ENCODE data around the gene ZFP28.

The ZFP28 gene

DNA sequence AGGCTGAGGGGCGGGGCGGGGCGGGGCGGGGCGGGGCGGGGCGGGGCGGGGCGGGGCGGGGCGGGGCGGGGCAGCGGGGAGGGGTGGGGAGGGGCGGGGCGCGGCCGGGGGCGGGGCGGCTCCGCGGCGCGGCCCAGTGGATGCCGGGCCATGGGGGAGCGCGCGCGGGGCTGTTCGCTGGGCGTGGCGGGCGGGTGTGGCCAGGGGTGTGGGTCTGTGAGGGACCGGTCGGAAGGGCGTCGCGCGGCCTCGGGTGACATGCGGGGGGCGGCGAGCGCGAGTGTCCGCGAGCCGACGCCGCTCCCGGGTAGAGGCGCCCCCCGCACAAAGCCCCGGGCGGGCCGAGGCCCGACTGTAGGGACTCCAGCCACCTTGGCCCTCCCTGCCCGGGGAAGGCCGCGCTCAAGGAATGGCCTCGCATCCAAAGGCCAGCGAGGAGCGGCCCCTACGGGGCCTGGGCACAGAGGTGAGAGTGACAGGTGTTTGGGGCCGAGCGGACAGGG is at the start of gene ZFP28:
Gene ZFP28, plus strand, starts transcription at position 188 of the 503 bp plus-strand sequence. Its CDS starts 71 bp downstream, at position 259.
- peak; percentile 70 to 80 for DNase-seq

DNA sequence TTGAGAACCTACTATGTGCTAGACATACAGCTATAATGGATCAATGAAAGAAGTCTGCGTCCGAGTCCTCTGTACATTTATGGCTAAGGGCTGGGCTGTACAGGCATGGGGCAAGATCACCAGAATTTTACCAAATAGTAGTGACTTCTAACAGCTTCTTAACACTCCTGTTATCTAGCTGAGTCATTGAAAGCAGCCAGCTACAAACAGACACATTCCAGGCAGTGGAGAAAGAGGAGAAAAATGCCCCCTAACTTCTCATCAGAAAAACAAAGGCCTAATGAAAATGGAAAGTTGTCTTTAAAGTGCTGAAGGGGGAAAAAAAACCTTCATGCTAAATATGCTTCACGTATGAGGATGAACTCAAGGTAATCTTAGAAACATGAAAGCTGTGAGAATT is 47.3 kb upstream of the ZFP28 start:
- DNase-seq: no peak

DNA sequence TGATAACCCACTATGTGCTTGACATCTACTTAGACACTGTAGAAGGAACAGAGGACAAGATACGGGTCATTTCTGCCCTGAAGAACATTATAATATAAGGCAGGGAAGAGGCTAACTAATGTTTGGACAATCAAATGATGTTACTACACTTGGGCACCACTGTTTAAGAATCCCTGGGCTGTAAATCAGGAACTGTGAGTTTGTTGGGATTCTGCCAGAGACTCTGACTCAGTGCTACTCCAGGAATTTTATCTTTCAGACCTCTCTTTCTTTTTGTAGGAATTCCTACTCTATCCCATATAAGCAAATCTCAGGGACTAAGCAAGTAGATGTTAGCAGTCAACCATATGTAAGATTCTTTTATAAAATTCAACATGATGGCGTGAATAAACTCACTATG is 34.2 kb upstream of the ZFP28 start:
- no peak for DNase-seq

DNA sequence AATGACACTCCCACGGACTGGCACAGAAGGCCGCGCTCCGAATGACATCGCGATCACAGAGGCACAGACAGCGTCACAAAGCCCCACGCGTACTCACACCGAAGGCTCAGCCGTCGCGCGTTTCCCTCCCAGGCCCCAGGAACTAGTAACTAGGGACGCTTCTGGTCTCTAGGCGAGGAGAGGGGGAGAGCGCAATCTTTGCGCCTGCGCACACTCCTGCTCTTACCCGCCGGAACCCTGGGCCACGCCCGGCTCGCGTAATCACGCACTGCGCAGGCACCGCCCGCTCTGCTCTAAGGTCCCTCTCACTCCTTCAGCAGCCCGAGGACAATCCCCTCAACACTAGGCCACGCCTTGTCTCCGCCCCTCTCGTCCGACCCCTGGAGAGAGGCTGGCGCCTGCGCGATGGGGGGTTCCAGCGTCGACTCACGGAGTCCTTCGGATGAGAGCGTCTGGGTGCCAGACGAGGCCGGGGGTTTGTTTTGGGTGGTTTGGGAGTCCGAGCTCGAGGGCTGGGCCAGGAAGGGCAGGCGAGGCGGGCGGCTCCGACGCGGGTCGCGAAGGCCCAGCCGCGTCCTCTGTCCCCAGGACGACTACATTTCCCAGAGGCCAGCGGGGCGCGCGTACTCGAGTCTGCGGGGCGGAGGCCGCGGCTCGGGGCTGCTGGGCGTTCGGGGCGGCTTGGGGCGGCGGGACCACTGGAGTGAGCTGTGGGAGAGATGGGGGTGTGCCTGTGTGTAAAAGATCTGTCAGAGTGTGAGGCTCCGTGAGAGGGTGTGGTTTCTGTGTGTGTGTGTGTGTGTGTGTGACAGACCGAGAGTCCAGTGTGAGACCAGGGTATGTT is 31.1 kb upstream of the ZFP28 start, which contains the start of gene ZNF471:
Gene ZNF471, plus strand, starts transcription at position 410 of the 844 bp plus-strand sequence. CDS start 3,717 bp downstream, outside the sequence.
- peak; percentile 96 to 97 for DNase-seq

DNA sequence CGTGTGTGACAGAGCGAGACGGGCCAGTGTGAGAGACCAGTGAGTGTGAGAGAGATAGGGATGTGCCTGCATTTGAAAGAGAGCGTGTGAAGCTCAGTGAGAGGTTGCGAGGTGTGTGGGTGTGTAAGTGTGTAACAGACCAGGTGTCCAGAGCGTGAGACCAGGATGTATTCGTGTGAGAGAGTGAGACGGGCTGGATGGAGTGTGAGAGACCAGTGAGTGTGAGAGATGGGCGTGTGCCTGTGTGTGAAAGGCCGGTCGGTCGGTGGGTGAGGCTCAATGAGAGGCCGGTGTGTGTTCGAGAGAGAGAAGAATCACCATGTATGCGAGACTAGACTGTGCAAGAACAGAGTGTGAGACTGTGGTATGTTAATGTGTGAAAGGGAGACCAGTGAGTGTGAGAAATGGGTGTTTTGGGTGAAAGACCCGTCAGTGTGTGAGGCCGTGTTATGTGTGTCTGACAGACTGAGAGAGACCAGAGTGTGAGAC is 30.4 kb upstream of the ZFP28 start:
- no peak for DNase-seq

DNA sequence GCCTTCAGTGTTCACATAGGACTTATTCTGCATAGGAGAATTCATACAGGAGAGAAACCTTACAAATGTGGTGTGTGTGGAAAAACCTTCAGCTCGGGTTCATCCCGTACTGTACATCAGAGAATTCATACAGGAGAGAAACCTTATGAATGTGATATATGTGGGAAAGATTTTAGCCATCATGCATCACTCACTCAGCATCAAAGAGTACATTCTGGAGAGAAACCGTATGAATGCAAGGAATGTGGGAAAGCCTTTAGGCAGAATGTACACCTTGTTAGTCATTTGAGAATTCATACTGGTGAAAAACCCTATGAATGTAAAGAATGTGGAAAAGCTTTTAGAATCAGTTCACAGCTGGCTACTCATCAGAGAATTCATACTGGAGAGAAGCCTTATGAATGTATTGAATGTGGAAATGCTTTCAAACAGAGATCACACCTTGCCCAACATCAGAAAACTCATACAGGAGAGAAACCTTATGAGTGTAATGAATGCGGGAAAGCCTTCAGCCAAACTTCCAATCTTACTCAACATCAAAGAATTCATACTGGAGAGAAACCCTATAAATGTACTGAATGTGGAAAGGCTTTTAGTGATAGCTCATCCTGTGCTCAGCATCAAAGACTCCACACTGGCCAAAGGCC is 13.4 kb upstream of the ZFP28 start:
- DNase-seq: no peak

DNA sequence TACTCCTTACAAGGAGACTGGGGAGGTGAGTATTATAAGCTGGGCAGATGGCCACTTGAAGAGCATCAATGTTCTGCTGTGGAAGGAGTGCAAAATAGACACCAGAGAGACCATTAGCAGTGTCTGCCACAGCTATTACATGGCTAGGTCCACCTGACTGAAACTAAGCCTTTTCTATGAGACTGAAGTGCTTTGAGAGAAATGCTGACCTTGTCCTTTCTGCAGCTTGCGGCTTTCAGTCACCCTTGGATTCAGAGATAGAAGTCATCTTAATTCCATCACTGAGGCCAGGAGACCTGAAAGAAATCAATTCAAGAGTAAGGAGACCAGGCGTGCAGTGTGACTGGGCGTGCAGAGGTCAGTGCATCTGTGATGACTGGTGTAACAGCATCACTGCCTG is 1.3 kb upstream of the ZFP28 start:
- no peak for DNase-seq

DNA sequence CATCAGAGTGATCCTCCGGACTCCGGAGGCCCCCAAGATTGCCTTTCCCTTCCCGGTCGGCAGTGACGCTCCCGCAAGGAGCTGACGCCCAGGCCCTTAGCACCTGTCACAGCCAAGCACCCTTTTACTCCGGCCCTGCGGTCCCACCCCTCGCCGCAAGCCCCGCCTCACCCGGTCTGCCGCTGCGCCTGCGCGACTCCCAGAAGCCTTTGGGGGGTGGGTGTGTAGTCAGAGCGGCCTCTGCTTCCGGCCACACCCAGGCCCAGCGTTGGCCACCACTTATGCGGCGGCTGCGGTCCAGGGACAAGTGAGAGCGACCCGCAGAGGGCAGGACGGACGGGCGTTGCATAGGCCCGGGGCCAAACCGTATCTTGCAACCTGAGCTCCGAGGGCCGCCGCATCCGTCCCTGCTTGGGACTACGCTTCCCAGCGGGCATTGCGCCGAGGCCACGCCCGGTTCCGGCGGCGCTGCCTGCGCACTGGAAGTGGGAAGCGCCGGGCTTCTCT is 441 bp upstream of the ZFP28 start:
- DNase-seq: peak; percentile 90

DNA sequence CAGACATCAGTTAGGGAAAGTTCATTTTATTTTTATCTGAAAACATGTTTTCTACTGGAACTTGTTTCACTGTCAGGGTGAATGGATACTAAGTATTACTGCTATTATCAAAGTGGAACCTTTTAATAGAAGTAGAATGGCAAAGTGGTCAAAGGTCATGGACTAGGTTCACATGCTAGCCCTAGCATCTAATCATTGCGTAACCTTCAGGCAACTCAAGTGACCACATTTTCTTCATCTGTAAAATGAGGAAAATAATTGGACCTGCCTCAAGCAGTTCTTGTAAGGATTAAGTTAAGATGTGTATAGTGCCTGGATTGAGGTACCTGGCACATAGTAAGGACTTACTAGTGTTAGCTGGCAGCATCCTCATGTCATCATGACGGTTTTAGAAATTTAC is 5.0 kb downstream of the ZFP28 start:
- DNase-seq: no peak

DNA sequence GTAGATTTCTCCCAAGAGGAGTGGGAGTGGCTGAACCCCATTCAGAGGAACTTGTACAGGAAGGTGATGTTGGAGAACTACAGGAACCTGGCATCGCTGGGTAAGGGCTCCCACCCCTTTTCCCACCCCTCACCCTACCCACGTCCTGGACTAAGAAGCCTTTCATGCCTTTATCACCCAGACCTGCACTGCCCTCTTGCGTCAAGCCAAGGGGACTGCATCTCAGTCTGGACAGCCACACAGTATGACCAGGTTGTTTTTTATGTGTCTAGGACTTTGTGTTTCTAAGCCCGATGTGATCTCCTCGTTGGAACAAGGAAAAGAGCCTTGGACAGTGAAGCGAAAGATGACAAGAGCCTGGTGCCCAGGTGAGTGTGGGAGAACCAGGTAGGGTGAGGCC is 8.8 kb downstream of the ZFP28 start:
- DNase-seq: no peak

DNA sequence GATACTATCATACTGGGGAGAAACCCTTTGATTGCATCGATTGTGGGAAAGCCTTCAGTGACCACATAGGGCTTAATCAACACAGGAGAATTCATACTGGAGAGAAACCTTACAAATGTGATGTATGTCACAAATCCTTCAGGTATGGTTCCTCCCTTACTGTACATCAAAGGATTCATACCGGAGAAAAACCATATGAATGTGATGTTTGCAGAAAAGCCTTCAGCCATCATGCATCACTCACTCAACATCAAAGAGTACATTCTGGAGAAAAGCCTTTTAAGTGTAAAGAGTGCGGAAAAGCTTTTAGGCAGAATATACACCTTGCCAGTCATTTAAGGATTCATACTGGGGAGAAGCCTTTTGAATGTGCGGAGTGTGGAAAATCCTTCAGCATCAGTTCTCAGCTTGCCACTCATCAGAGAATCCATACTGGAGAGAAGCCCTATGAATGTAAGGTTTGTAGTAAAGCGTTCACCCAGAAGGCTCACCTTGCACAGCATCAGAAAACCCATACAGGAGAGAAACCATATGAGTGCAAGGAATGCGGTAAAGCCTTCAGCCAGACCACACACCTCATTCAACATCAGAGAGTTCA is 15.6 kb downstream of the ZFP28 start:
- no peak for DNase-seq

DNA sequence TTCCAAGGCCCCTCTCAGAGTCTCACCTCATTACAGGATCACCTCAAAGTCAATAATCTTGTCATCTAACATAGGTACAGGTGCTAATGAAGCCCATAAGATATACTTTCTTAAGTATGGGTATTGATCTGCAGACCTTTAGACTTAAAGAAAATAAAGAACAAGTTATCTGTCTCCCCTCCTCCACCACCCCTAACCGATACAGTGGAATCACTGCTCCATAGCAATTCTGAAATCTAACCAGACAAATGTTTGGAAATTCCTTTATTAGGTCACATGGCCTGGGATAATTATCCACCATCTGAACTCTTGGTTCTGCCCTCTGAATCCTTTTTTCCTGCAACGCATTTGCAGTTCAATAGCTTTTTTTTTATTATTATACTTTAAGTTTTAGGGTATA is 24.0 kb downstream of the ZFP28 start:
- DNase-seq: no peak

DNA sequence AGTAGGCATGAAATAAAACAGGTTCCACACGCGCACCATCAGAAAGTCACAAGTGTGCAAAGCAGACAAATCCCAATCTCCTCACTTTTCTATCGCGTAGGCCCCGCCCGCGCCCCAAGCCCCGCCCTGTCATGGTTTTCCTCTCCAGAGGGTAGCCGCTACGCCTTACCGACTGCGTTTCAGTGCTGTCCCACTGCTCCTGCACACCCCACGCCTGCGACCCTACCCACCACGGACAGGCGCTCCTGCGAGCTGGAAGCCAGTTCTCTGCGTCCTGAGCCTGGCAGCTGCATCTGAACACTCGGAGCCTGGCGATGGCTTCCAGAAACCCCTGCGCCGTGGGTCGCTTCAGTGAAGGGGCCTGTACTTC is 28.1 kb downstream of the ZFP28 start:
- DNase-seq: no peak

DNA sequence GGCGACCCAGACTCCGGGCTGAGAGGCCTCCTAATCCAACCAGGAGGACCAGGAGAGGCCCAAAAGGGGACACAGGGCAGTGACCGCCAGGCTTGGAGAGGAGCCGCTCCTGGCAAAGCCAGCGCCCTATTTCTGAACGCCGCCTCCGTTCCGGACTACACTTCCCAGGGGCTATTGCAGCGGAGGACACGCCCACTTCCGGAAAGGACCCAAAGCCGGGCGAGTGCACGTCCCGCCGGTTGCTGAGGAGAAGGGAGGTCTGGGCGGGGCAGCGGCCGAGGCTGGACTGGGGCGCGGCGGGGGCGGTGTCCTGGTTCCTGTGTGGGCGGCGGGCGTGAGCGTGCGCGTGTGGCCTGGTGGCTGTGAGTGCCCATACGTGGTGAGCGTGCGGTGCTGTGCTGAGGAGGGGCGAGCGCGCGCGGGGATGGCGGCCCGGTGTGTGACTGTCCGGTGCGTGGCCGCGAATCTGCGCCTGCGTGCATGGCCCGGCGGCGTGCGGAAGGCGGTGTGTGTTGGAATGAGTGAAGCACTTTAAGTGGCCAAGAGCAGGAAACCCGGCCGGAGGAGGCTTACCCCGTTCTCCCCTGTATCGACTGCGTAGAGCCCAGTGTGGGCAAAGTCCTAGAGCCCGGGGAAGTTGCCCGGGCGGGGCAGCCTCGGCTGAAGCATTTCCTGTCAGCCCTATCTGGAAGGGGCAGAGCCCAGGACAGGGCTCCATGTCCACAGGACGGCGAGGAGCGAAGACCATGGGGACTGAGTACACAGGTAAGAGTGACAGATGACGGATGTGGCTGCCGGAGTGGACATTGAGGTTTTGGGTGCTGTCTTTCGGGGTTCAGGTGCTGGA is 28.7 kb downstream of the ZFP28 start, which contains the start of gene ZNF470:
Gene ZNF470, plus strand, starts transcription at position 195 of the 847 bp plus-strand sequence. CDS start 2,844 bp downstream, outside the sequence.
- peak; percentile 87 to 89 for DNase-seq

DNA sequence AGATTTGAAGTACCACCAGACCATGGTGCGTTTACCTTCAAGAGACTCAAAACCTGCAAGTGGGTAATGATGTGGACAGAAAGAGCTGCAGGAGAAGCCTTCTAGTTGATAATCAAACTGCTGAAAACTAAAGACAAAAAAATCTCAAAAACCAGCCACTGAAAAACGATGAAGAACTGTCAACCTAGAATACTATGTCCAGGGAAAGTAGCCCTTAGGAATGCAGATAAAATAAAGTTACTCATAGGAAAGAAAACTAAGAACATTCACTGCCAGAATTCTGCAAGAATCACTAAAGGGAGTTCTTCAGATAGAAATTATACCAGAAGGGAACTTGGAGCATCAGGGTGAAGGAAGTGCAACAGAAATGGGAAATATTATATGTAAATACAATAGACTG is 33.8 kb downstream of the ZFP28 start:
- DNase-seq: no peak

DNA sequence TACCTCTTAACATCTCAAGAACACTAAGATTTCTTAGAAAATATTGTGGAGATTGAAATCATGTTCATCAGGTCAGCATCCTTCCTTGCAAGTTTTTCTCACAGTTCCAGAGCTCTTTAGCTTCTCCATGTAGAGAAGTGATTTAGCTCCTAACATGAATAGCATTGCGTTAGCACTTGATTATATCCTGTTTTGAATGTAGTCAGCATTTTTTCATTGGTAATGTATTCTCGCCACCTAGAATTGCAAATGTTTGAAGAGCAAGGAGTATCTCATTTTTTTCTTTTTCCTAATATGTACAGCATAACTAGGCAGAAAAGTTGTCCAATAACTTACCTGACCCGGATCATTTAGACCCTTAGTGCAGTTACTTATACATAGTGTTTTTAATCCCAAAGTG is 35.2 kb downstream of the ZFP28 start:
- no peak for DNase-seq

DNA sequence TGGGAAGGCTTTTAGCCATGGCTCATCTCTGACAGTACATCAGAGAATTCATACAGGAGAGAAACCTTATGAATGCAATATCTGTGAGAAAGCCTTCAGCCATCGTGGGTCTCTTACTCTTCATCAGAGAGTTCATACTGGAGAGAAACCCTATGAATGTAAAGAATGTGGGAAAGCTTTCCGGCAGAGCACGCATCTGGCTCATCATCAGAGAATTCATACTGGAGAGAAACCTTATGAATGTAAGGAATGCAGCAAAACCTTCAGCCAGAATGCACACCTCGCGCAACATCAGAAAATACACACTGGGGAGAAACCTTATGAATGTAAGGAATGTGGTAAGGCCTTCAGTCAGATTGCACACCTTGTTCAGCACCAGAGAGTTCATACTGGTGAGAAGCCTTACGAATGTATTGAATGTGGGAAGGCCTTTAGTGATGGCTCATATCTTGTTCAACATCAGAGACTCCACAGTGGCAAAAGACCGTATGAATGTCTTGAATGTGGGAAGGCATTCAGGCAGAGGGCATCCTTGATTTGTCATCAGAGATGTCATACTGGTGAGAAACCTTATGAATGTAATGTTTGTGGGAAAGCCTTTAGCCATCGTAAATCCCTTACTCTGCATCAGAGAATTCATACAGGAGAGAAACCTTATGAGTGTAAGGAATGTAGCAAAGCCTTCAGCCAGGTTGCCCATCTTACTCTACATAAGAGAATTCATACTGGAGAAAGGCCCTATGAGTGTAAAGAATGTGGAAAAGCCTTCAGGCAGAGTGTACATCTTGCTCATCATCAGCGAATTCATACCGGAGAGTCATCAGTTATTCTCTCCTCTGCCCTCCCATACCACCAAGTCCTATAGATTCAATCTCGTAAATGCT is 39.2 kb downstream of the ZFP28 start:
- no peak for DNase-seq

DNA sequence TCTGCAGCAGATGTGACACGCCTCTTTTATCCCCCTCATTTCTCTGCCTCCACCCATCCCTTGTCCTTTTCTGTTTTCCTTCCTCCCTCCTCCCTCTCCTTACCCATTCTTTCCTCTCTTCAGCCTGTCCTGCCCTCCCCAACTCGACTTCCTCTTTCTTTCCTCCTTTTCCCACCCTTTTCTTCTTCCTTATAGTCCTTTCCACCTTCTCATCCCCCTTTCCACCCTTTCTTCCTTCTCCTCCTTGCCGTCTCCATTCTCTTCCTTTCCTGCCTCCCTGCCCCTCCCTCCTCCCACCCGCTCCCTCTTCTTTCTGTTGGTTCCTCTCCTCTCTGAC is 55.7 kb downstream of the ZFP28 start:
- no peak for DNase-seq

DNA sequence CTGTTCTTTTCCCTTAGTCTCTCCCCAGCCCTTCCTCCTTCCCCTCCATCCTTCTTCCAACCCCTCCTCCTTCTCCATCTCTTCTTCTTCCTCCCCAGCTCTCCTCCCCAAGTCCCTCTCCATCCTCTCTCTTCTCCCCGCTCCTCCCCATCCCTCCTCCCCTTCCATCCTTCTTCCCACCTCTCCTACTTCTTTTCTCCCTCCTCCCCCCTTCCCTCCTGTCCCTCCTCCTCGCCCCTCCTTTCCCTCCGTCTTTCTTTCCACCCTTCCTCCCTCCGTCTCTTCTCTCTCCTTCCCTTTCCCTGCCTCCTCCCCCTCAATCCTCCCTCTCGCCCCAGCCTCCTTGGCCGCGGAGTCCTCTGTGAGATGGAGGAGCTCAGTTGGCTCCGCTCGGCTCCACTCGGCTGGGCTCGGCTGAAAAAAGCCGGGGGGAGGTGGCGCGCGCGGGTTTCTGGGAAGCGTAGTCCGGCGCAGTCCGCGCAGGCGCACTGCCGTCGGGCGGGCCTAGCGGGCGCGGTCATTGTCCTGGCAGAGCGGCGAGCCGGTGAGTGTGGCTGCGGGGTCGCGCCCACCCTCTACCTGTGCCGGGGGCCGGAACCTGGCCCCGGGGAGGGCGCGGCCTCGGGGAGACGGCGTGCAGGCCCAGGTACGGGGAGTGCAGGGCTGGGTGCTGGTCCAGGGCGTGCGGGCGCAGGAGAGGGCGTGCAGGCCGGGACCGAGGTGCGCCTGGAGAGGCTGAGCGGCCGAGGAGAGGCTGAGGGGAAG is 56.2 kb downstream of the ZFP28 start, which contains the start of gene ZNF71:
Gene ZNF71, plus strand, starts transcription at position 520 of the 765 bp plus-strand sequence. CDS start 6,257 bp downstream, outside the sequence.
- DNase-seq: peak; percentile 87 to 89

DNA sequence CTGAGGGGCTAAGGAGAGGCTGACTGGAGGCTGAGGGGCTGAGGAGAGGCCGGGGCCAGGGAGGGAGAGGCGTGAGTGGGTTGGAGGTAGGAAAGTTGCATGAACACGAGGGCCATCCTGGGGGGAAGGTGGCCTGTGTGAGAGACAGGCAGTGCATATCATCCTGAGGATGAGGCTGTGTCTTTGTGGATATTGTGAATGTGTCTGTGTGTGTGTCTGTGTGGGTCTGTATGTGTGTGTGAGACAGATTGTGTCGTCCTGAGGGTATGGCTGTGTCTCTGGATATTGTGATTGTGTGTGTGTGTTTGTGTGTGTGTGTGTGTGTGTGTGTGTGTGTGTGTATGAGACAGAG is 56.8 kb downstream of the ZFP28 start:
- DNase-seq: no peak

All from NCI-H2081 (cell line).